Hepatocyte (in vitro differentiated cells): ENCODE results near the gene ZNF620.

Source experiments
- CTCF ChIP-seq: fragments of 200-600 bp; sonication (generic); IDR thresholded peaks from 2 replicates; pipeline ENCODE4 v1.5.1; 2016; ENCODE audit warnings: antibody characterized with exemption, mild to moderate bottlenecking; ENCODE audit not compliant: poor library complexity
- EZH2 ChIP-seq: fragments of 200-600 bp; sonication (generic); IDR thresholded peaks from 2 replicates; pipeline ENCODE4 v1.6.1; 2016; ENCODE audit warnings: antibody characterized with exemption, mild to moderate bottlenecking, borderline replicate concordance

DNA sequence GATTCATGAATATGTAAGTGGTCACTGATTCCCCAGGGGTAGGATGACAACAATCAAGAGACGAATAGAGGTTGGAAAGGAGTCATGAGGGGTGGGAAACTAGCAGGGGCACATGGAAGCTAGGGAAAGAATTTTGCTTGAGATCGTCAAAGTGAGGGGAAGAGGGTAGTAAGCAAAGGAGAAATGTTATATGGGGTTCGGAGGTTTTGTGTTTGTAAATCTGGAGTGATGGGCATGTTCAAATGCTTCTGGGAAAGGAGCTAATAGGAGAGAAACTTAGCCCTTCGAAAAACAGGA lies 40.8 kb upstream of the ZNF620 start:
- TF ChIP-seq CTCF, result no peak
- no peak for TF ChIP-seq EZH2
